Fibroblast of lung (primary cell): ENCODE data around the gene PTPRE. TPM values are rescaled to one million over a fixed set of nuclear protein-coding genes. Genes with fewer than 3 reads are reported as not detected.

ENCODE experiments used
- DNase-seq, 2 donors: peaks; one replicate each; pipeline versions ENCODE4 v3.0.0 to v3.0.0-alpha.2; 2010; ENCODE audit warnings: low read depth in 2 of 2
- H2AFZ ChIP-seq: 2 replicates; pipeline ENCODE4 v1.5.1; 2012; ENCODE audit warnings: low read length, control low read depth, inconsistent platforms
- H3K27ac ChIP-seq: 2 replicates; pipeline ENCODE4 v1.5.1; 2011; ENCODE audit warnings: low read length, control low read depth; ENCODE audit not compliant: insufficient read depth
- H3K27me3 ChIP-seq: 2 replicates; pipeline ENCODE4 v1.5.1; 2011; ENCODE audit warnings: mild to moderate bottlenecking, low read length; ENCODE audit not compliant: control insufficient read depth, insufficient read depth
- H3K36me3 ChIP-seq: 2 replicates; pipeline ENCODE4 v1.5.1; 2011; ENCODE audit warnings: low read length; ENCODE audit not compliant: control insufficient read depth, insufficient read depth
- H3K4me1 ChIP-seq: 2 replicates; pipeline ENCODE4 v1.5.1; 2011; ENCODE audit warnings: low read length; ENCODE audit not compliant: control insufficient read depth, insufficient read depth; ENCODE audit errors: extremely low read depth
- H3K4me2 ChIP-seq: 2 replicates; pipeline ENCODE4 v1.5.1; 2011; ENCODE audit warnings: low read length, control low read depth; ENCODE audit not compliant: insufficient read depth; ENCODE audit errors: extremely low read depth
- H3K4me3 ChIP-seq, 4 experiments: fragments of 200-600 bp in 1 of 4; sonication (generic) in 1 of 4; replicated peaks in 1 of 4; 2 replicates each; pipeline ENCODE4 v1.5.1; 2011 to 2016; ENCODE audit warnings: low read length in 4 of 4, low read depth in 3 of 4, mild to moderate bottlenecking in 3 of 4, control low read depth in 2 of 4, inconsistent platforms in 1 of 4, mixed read lengths in 1 of 4; ENCODE audit not compliant: insufficient read depth in 1 of 4; ENCODE audit errors: control extremely low read depth in 1 of 4
- H3K79me2 ChIP-seq: 2 replicates; pipeline ENCODE4 v1.5.1; 2012; ENCODE audit warnings: mild to moderate bottlenecking, low read length, inconsistent platforms; ENCODE audit not compliant: control insufficient read depth, insufficient read depth
- H3K9ac ChIP-seq: 2 replicates; pipeline ENCODE4 v1.5.1; 2011; ENCODE audit warnings: mild to moderate bottlenecking, low read length, control low read depth; ENCODE audit not compliant: insufficient read depth
- H3K9me3 ChIP-seq: 2 replicates; pipeline ENCODE4 v1.5.1; 2012; ENCODE audit warnings: low read depth, low read length; ENCODE audit not compliant: control insufficient read depth, insufficient read depth
- H4K20me1 ChIP-seq: 2 replicates; pipeline ENCODE4 v1.5.1; 2011; ENCODE audit warnings: low read length; ENCODE audit not compliant: control insufficient read depth, insufficient read depth; ENCODE audit errors: extremely low read depth
- EZH2 ChIP-seq: IDR thresholded peaks from 2 replicates; pipeline ENCODE4 v1.5.1; 2012; ENCODE audit warnings: low read length, control low read depth, mild to moderate bottlenecking; ENCODE audit errors: missing control alignments
- polyA plus RNA-seq, 2 donors: library from polyadenylated mRNA; depleted of rRNA in 1 of 2; stranded (reverse) in 1 of 2; unstranded in 1 of 2; fragments of >200 nt; gene quantifications; 2 replicates each; pipeline ENCODE4 v1.2.1, GENCODE V29; 2011 to 2012; ENCODE audit warnings: missing spikeins in 1 of 2
- total RNA-seq: library from RNA; depleted of rRNA; stranded (reverse); fragments of >200 nt; gene quantifications from 2 replicates; pipeline ENCODE4 v1.2.1, GENCODE V29; 2014
- TF ChIP-seq, protein P1 (sequence below), 2 donors: IDR thresholded peaks in 1 of 2; conservative IDR thresholded peaks in 1 of 2; 1 replicate in 1 of 2; 2 replicates in 1 of 2; pipeline ENCODE4 v1.5.1; 2011 to 2012; ENCODE audit warnings: low read length in 2 of 2, control low read depth in 1 of 2, inconsistent platforms in 1 of 2, low read depth in 1 of 2, mild to moderate bottlenecking in 1 of 2

The PTPRE gene
- total and polyA plus RNA-seq, 2 donors (not counting 1 experiment from before 2014, with no cell fraction given), result 0.75 to 1.8 TPM

DNA sequence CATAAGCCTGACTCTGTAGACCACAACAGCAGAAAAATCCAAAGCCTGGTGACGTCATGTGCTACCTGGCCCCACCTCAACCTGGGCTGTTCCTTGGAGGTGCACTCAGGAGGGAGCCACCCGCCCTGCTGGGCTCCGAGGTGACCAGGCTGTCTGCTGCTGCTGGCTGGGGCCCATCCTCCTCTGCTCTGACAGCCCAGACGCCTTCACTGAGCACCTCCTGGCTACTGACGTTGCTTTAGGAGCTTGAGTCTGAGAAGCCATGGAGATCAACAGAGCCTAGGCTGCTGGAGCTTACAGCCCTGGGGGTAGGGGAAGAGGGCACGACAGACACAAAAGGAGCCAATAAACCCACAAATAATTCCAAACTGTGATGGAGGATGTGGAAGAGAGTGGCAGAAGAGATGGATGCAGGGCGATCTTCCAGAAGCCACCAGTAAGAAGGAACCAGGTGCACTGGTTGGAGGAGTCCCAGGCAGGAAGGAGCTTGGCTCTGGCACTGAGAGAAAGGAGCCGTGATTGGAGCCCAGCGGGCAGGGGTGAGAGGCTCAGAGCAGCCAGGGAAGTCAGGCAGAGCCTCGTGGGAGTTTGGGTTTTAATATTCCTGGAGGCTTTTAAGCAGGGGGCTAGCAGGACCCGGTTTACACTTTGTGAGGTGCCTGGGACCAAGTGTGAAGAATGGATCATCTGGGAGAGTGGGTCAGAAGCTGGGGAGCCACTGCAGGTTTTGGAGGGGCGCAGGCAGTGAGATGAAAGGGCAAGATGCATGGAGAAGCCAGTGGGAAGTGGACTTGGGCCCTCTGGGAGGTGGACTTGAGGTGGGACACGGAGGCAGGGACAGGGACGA lies 1.7 kb upstream of the PTPRE start:
- no peak overlapping the region for H2AFZ ChIP-seq
- H3K79me2 ChIP-seq, result no peaks in the 10 kb centered on the region
- H3K4me3 ChIP-seq, result no peak overlapping the region
- H3K27ac ChIP-seq, result no peak overlapping the region
- H3K9me3 ChIP-seq, result no peaks in the 10 kb centered on the region
- DNase-seq, result no peak
- H3K4me1 ChIP-seq, result peaks cover 16% of the 10 kb centered on the region
- H3K4me2 ChIP-seq, result no peak overlapping the region
- H3K27me3 ChIP-seq, result no peaks in the 10 kb centered on the region
- TF ChIP-seq, protein P1, sequence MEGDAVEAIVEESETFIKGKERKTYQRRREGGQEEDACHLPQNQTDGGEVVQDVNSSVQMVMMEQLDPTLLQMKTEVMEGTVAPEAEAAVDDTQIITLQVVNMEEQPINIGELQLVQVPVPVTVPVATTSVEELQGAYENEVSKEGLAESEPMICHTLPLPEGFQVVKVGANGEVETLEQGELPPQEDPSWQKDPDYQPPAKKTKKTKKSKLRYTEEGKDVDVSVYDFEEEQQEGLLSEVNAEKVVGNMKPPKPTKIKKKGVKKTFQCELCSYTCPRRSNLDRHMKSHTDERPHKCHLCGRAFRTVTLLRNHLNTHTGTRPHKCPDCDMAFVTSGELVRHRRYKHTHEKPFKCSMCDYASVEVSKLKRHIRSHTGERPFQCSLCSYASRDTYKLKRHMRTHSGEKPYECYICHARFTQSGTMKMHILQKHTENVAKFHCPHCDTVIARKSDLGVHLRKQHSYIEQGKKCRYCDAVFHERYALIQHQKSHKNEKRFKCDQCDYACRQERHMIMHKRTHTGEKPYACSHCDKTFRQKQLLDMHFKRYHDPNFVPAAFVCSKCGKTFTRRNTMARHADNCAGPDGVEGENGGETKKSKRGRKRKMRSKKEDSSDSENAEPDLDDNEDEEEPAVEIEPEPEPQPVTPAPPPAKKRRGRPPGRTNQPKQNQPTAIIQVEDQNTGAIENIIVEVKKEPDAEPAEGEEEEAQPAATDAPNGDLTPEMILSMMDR (conservative IDR thresholded peaks at IDR 0.05 in 1 of 2, IDR thresholded peaks at IDR 0.05 in 1 of 2; ENCODE audit: low read depth in 1 of 2, low read length in 2 of 2), result no peak
- TF ChIP-seq EZH2, result no peak
- H3K36me3 ChIP-seq, result no peaks in the 10 kb centered on the region
- no peaks in the 10 kb centered on the region for H4K20me1 ChIP-seq
- no peak overlapping the region for H3K9ac ChIP-seq

- no peaks in the 10 kb centered on the region for H3K79me2 ChIP-seq
- H3K36me3 ChIP-seq, result no peaks in the 10 kb centered on the region
These were observed 1.0 kb upstream of the PTPRE start for GRCh38 chr10:127905848-127906261.

DNA sequence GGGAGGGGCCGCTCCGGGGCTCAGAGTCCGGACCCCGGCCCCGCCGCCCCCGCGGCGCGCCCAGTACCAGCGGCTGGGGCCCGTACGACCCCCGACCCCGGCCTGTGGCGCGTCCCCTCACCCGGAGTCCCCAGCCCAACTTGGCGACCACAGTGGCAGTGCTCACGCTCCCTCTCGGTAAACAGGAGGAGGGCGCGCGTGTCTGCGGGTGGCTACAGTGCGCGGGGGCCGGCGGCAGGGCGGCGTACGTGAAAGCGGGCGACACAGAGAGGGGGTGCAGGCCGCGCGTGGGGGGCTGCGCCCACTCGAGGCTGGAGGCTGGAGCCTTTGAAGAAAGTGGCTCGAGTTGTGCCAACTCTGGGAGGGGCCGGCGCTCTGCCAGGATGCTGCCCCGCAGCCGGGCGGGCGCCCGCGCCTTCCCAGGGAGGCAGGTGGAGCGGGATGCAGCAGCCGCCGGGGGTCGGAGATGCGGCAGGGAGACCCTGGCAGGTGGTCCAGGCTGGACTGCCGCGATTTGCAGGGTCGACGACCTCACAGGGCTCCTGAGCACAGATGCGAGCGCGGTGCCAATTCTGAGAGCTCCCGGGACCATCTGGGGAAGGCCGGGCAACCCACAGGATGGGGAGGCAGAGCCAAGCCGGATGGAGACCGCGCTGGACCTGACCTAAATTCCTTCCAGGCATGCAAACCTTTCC lies 655 bp downstream of the PTPRE start:
- peak; percentile 18 to 76 for DNase-seq
- no peaks in the 10 kb centered on the region for H4K20me1 ChIP-seq
- H2AFZ ChIP-seq, result no peak overlapping the region
- peaks cover 18% of the 10 kb centered on the region for H3K4me1 ChIP-seq
- no peaks in the 10 kb centered on the region for H3K79me2 ChIP-seq
- peak overlapping the region in 3 of 4 experiments; percentile 16 to 55 (median 34) for H3K4me3 ChIP-seq
- TF ChIP-seq, protein P1 (conservative IDR thresholded peaks at IDR 0.05 in 1 of 2, IDR thresholded peaks at IDR 0.05 in 1 of 2; ENCODE audit: low read depth in 1 of 2, low read length in 2 of 2), result no peak
- no peak for TF ChIP-seq EZH2
- H3K27ac ChIP-seq, result peak overlapping the region; percentile 27
- H3K9ac ChIP-seq, result peak overlapping the region; percentile 11
- H3K9me3 ChIP-seq, result no peaks in the 10 kb centered on the region
- H3K36me3 ChIP-seq, result no peaks in the 10 kb centered on the region
- H3K4me2 ChIP-seq, result peak overlapping the region; percentile 71
- H3K27me3 ChIP-seq, result no peaks in the 10 kb centered on the region

More at GRCh38 chr10:127905848-127906261, 1.0 kb upstream of the PTPRE start:
- H3K4me3 ChIP-seq, result no peak overlapping the region
- H3K27me3 ChIP-seq, result no peaks in the 10 kb centered on the region
- no peaks in the 10 kb centered on the region for H4K20me1 ChIP-seq
- H3K9me3 ChIP-seq, result no peaks in the 10 kb centered on the region
- peaks cover 18% of the 10 kb centered on the region for H3K4me1 ChIP-seq
- no peak overlapping the region for H3K4me2 ChIP-seq
- no peak overlapping the region for H3K27ac ChIP-seq
- no peak overlapping the region for H3K9ac ChIP-seq
- H2AFZ ChIP-seq, result no peak overlapping the region
- TF ChIP-seq EZH2, result no peak
- TF ChIP-seq, protein P1 (conservative IDR thresholded peaks at IDR 0.05 in 1 of 2, IDR thresholded peaks at IDR 0.05 in 1 of 2; ENCODE audit: low read depth in 1 of 2, low read length in 2 of 2), result no peak
- DNase-seq, result no peak
